ENCODE results near the gene POLA1. TPM values are rescaled to one million over a fixed set of nuclear protein-coding genes. Genes with fewer than 3 reads are reported as not detected.

The POLA1 gene
- total RNA-seq, 1 experiment from 2014 or later: 28.6 TPM

GRCh38 chrX:24876530-24877287, 183.0 kb downstream of the POLA1 start:
- no peak for DNase-seq (ENCODE audit: low read depth)

- DNase-seq (ENCODE audit: low read depth): no peak
Observed at GRCh38 chrX:24877288-24877664, 183.6 kb downstream of the POLA1 start.

GRCh38 chrX:24877854-24878650, 184.3 kb downstream of the POLA1 start:
- DNase-seq (ENCODE audit: low read depth): no peak

- no peak for DNase-seq (ENCODE audit: low read depth)
Observed at GRCh38 chrX:24879679-24880078, 186.0 kb downstream of the POLA1 start.

GRCh38 chrX:24886916-24887315, 193.2 kb downstream of the POLA1 start:
- DNase-seq (ENCODE audit: low read depth): no peak

- no peak for DNase-seq (ENCODE audit: low read depth)
Observed at GRCh38 chrX:24890677-24891076, 197.0 kb downstream of the POLA1 start.

GRCh38 chrX:24899391-24899790, 205.7 kb downstream of the POLA1 start:
- no peak for DNase-seq (ENCODE audit: low read depth)

- DNase-seq (ENCODE audit: low read depth): no peak
Observed at GRCh38 chrX:24900234-24900633, 206.5 kb downstream of the POLA1 start.

- peak; percentile 45 for DNase-seq (ENCODE audit: low read depth)
Observed at GRCh38 chrX:24902806-24903205, 209.1 kb downstream of the POLA1 start.

GRCh38 chrX:24918715-24919114, 225.0 kb downstream of the POLA1 start:
- no peak for DNase-seq (ENCODE audit: low read depth)

GRCh38 chrX:24920769-24921168, 227.1 kb downstream of the POLA1 start:
- DNase-seq (ENCODE audit: low read depth): no peak

- DNase-seq (ENCODE audit: low read depth): no peak
Observed at GRCh38 chrX:24925430-24925829, 231.7 kb downstream of the POLA1 start.

GRCh38 chrX:24927372-24927771, 233.7 kb downstream of the POLA1 start:
- DNase-seq (ENCODE audit: low read depth): no peak

GRCh38 chrX:24928114-24928513, 234.4 kb downstream of the POLA1 start:
- no peak for DNase-seq (ENCODE audit: low read depth)

- DNase-seq (ENCODE audit: low read depth): no peak
Observed at GRCh38 chrX:24934279-24934678, 240.6 kb downstream of the POLA1 start.

- no peak for DNase-seq (ENCODE audit: low read depth)
Observed at GRCh38 chrX:24945009-24945408, 251.3 kb downstream of the POLA1 start.

- DNase-seq (ENCODE audit: low read depth): no peak
Observed at GRCh38 chrX:24946369-24946768, 252.7 kb downstream of the POLA1 start.

GRCh38 chrX:24954732-24955131, 261.0 kb downstream of the POLA1 start:
- DNase-seq (ENCODE audit: low read depth): no peak

- no peak for DNase-seq (ENCODE audit: low read depth)
Observed at GRCh38 chrX:24955372-24955930, 261.7 kb downstream of the POLA1 start.

- peak; percentile 57 for DNase-seq (ENCODE audit: low read depth)
Observed at GRCh38 chrX:24956828-24957227, 263.1 kb downstream of the POLA1 start.

GRCh38 chrX:24961809-24962208, 268.1 kb downstream of the POLA1 start:
- no peak for DNase-seq (ENCODE audit: low read depth)

- no peak for DNase-seq (ENCODE audit: low read depth)
Observed at GRCh38 chrX:24963823-24964222, 270.1 kb downstream of the POLA1 start.

- no peak for DNase-seq (ENCODE audit: low read depth)
Observed at GRCh38 chrX:24965372-24965771, 271.7 kb downstream of the POLA1 start.

Data from RPMI7951 (cell line).